Measurements from ENCODE around the gene FMNL2.
A peak's percentile ranks its signal among the peaks of the same experiment; 100 is the strongest.
"Not testable (repeated sequence)": the region's sequence is repeated elsewhere in the genome, so short reads cannot be mapped to it uniquely, and the experiment has no call there.

FMNL2 gene

DNA sequence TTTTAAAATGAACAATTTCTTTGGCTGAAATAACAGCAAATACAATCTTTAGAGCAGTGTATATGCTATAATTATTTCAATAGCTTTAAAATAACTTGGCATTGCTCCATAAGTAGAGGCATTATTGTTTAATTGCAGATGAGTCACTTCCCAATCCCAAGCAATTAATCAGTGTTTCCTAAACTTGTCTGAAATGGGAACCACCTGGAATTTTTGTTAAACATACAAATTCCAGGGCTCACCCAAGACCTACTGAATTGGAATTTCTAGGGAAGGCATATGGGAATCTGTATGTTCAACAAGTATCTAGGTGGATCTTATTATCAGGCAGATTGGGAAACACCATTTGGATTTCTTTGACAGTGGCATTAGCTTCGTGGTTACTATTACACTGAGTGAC, 27.1 kb upstream of the FMNL2 start:
- no peak for DNase-seq (ENCODE audit: low read depth)
- H3K4me3 ChIP-seq (ENCODE audit: control insufficient read depth, low read depth, low read length) = no peak overlapping the region
- TF ChIP-seq CTCF (conservative IDR thresholded peaks at IDR 0.05; ENCODE audit: control insufficient read depth, insufficient read depth, low read depth, low read length) = no peak

GRCh38 chr2:152309352-152310214, 25.4 kb upstream of the FMNL2 start:
- no peak for DNase-seq (ENCODE audit: low read depth)
- no peak overlapping the region for H3K4me3 ChIP-seq (ENCODE audit: control insufficient read depth, low read depth, low read length)
- TF ChIP-seq CTCF (conservative IDR thresholded peaks at IDR 0.05; ENCODE audit: control insufficient read depth, insufficient read depth, low read depth, low read length) = no peak

DNA sequence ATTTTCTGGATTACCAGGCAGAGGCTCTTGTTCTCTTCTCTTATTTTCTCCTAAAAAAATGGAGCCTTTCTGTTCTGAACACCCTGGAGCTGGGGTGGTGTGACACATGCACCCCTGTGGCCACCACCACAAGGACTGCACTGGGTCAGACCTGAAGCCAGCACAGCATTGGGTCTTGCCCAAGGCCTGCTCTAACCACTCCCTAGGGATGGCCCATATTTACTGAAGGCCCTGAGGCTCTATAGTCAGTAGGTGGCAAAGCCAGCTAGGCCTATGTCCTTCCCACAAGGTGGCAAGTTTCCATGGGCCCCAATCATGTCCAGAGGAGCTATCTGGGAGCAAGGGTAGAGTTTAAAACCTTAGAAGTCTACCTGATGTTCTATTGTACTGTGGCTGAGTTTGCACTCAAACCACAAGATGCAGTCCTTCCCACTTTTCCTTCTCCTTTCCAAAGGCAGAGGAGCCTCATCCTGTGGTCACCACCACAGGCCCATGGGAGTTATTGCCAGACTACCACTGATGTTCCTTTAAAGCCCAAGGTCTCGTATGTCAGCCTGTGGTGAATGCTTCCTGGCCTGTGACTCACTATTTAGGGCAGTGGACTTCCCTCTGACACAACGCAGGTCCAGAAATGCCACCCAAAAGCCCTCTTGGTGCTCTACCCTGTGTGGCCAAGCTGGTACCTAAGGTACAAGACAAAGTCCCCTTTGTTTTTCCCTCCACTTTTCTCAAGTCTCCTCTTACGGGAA, 15.0 kb upstream of the FMNL2 start:
- H3K4me3 ChIP-seq (ENCODE audit: control insufficient read depth, low read depth, low read length) = no peak overlapping the region
- TF ChIP-seq CTCF (conservative IDR thresholded peaks at IDR 0.05; ENCODE audit: control insufficient read depth, insufficient read depth, low read depth, low read length) = no peak
- DNase-seq (ENCODE audit: low read depth) = peak; percentile 72

- no peak overlapping the region for H3K4me3 ChIP-seq (ENCODE audit: control insufficient read depth, low read depth, low read length)
- no peak for DNase-seq (ENCODE audit: low read depth)
- no peak for TF ChIP-seq CTCF (conservative IDR thresholded peaks at IDR 0.05; ENCODE audit: control insufficient read depth, insufficient read depth, low read depth, low read length)
These were observed 14.2 kb upstream of the FMNL2 start for GRCh38 chr2:152320814-152321213.

GRCh38 chr2:152322222-152322621, 12.8 kb upstream of the FMNL2 start:
- no peak for DNase-seq (ENCODE audit: low read depth)
- H3K4me3 ChIP-seq (ENCODE audit: control insufficient read depth, low read depth, low read length) = no peak overlapping the region
- TF ChIP-seq CTCF (conservative IDR thresholded peaks at IDR 0.05; ENCODE audit: control insufficient read depth, insufficient read depth, low read depth, low read length) = no peak

GRCh38 chr2:152325126-152325525, 9.8 kb upstream of the FMNL2 start:
- DNase-seq (ENCODE audit: low read depth); H3K4me3 ChIP-seq (ENCODE audit: control insufficient read depth, low read depth, low read length): not testable (repeated sequence)

GRCh38 chr2:152326710-152327109, 8.3 kb upstream of the FMNL2 start:
- H3K4me3 ChIP-seq (ENCODE audit: control insufficient read depth, low read depth, low read length) = no peak overlapping the region
- TF ChIP-seq CTCF (conservative IDR thresholded peaks at IDR 0.05; ENCODE audit: control insufficient read depth, insufficient read depth, low read depth, low read length) = no peak
- DNase-seq (ENCODE audit: low read depth) = no peak

All from fibroblast of mammary gland (primary cell).